Hepatocyte (in vitro differentiated cells): ENCODE results near the gene SAC3D1.

Experiments used
- EZH2 ChIP-seq: fragments of 200-600 bp; sonication (generic); IDR thresholded peaks from 2 replicates; pipeline ENCODE4 v1.6.1; 2016; ENCODE audit warnings: antibody characterized with exemption, mild to moderate bottlenecking, borderline replicate concordance
- EZH2phosphoT487 ChIP-seq: fragments of 200-600 bp; sonication (generic); IDR thresholded peaks from one replicate; pipeline ENCODE4 v1.6.1; 2018; ENCODE audit warnings: antibody characterized with exemption, mild to moderate bottlenecking, low read depth, moderate library complexity; ENCODE audit not compliant: unreplicated experiment, severe bottlenecking

GRCh38 chr11:65002706-65003105 lies 38.3 kb upstream of the SAC3D1 start:
- TF ChIP-seq EZH2phosphoT487 (no peak), EZH2 (no peak)
